ENCODE measurements around the gene SUSD6. TPM values are rescaled to one million over a fixed set of nuclear protein-coding genes. Genes with fewer than 3 reads are reported as not detected.

Gene SUSD6
- total and polyA plus RNA-seq, 2 experiments from 2014 or later: 15.7 to 28.4 TPM

DNA sequence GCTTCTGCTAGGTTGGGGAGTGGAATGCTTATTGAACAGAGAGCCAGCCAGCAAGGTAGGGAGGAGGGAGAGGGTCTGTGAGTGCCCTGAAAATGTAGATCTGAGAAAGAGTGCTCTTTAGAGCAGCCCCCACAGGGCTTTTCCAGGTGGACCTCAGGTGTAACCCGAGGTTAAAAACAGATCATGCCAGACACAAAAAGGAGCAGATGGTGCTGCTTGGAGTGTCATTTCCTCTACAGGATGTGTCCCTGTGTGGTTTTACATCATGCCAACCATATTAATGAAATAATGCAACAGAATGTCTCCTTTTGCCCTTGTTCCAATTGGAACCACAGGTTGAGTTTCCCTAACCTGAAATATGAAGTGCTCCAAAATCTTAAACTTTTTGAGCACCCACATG lies 6.4 kb downstream of the SUSD6 start:
- Histone ChIP-seq H3K4me2 (no peak overlapping the region), H3K9me3 (ENCODE audit: low read depth) (no peaks in the 10 kb centered on the region), H4K20me1 (ENCODE audit: insufficient read depth, poor library complexity, severe bottlenecking) (peaks cover 79% of the 10 kb centered on the region), H3K27ac (no peak overlapping the region), H3K79me2 (peaks cover 100% of the 10 kb centered on the region), H3K4me3 (no peak overlapping the region), H3K27me3 (no peaks in the 10 kb centered on the region), H2AFZ (no peak overlapping the region), H3K36me3 (replicated peaks; ENCODE audit: insufficient read depth, low read depth) (no peaks in the 10 kb centered on the region), H3K9me2 (replicated peaks; ENCODE audit: insufficient read depth) (no peaks in the 10 kb centered on the region), H3K4me1 (ENCODE audit: insufficient read depth) (peaks cover 41% of the 10 kb centered on the region)
- TF ChIP-seq CTCF (IDR thresholded peaks at IDR 0.05; ENCODE audit: poor library complexity) (no peak), EZH2phosphoT487 (IDR thresholded peaks at IDR 0.05; ENCODE audit: low read depth, severe bottlenecking, unreplicated experiment) (no peak), EZH2 (IDR thresholded peaks at IDR 0.05; ENCODE audit: borderline replicate concordance) (no peak)
- DNase-seq (ENCODE audit: low spot score): no peak
- WGBS (ENCODE audit: low lambda C conversion rate, missing lambda C conversion rate): 100% methylated on average over 1 of the region's 1 CpG

DNA sequence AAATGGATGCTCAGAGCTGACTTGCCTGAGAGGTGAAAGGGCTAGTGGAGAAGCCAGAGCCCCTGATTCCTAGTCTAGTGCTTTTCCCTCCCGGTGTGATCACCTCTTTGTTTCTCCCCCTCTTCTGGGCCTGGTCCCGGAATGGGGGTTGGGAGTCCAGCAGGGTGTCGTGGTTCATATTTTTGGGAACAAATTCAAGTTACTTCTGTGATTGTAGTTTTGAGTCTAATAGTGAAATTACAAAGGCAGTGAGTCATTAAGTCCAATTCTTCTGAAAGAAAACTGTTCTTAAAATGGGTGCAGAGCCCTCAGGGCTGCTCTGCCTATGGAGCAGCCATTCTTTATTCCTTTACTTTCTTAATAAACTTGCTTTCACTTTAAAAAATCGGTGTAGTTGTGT lies 7.6 kb downstream of the SUSD6 start:
- no peak for TF ChIP-seq EZH2 (IDR thresholded peaks at IDR 0.05; ENCODE audit: borderline replicate concordance)
- TF ChIP-seq CTCF (IDR thresholded peaks at IDR 0.05; ENCODE audit: poor library complexity): no peak
- no peak overlapping the region for H3K4me2 ChIP-seq
- H3K36me3 ChIP-seq (replicated peaks; ENCODE audit: insufficient read depth, low read depth): no peaks in the 10 kb centered on the region
- H3K9me3 ChIP-seq (ENCODE audit: low read depth): no peaks in the 10 kb centered on the region
- H3K4me3 ChIP-seq: no peak overlapping the region
- peaks cover 100% of the 10 kb centered on the region for H3K79me2 ChIP-seq
- H3K27me3 ChIP-seq: no peaks in the 10 kb centered on the region
- H4K20me1 ChIP-seq (ENCODE audit: insufficient read depth, poor library complexity, severe bottlenecking): peaks cover 79% of the 10 kb centered on the region
- H3K4me1 ChIP-seq (ENCODE audit: insufficient read depth): peaks cover 33% of the 10 kb centered on the region
- WGBS (ENCODE audit: low lambda C conversion rate, missing lambda C conversion rate): 96% methylated on average over 4 of the region's 4 CpGs
- no peak for DNase-seq (ENCODE audit: low spot score)
- no peak overlapping the region for H2AFZ ChIP-seq
- no peaks in the 10 kb centered on the region for H3K9me2 ChIP-seq (replicated peaks; ENCODE audit: insufficient read depth)
- no peak overlapping the region for H3K27ac ChIP-seq

DNA sequence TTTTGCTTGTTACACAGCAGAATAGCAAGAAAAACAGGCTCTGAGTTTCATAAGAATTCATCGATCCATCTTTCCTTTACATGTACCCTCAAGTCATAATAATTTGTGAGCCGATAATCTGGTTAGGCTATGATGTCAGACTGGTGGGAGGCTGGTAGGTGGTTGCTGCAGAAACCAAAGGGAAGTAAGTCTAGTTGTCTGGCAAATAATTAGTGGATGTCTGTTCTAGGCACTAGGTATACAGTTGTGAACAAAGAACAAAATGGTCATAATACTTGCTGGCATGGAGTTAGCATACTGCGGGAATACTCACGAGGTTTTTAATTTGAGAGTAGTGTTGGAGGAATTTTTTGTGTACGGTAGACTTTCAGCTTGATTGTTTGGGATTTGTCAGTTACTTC lies 8.8 kb downstream of the SUSD6 start:
- 83% methylated on average over 5 of the region's 5 CpGs for WGBS (ENCODE audit: low lambda C conversion rate, missing lambda C conversion rate)
- Histone ChIP-seq H3K4me1 (ENCODE audit: insufficient read depth) (peaks cover 24% of the 10 kb centered on the region), H2AFZ (no peak overlapping the region), H3K79me2 (peaks cover 100% of the 10 kb centered on the region), H3K9me3 (ENCODE audit: low read depth) (no peaks in the 10 kb centered on the region), H3K4me3 (no peak overlapping the region), H3K27me3 (no peaks in the 10 kb centered on the region), H4K20me1 (ENCODE audit: insufficient read depth, poor library complexity, severe bottlenecking) (peaks cover 72% of the 10 kb centered on the region), H3K27ac (no peak overlapping the region), H3K9me2 (replicated peaks; ENCODE audit: insufficient read depth) (no peaks in the 10 kb centered on the region), H3K36me3 (replicated peaks; ENCODE audit: insufficient read depth, low read depth) (no peaks in the 10 kb centered on the region), H3K4me2 (no peak overlapping the region)
- DNase-seq (ENCODE audit: low spot score): no peak
- TF ChIP-seq EZH2phosphoT487 (IDR thresholded peaks at IDR 0.05; ENCODE audit: low read depth, severe bottlenecking, unreplicated experiment): no peak
- TF ChIP-seq EZH2 (IDR thresholded peaks at IDR 0.05; ENCODE audit: borderline replicate concordance): no peak
- TF ChIP-seq CTCF (IDR thresholded peaks at IDR 0.05; ENCODE audit: poor library complexity): no peak

GRCh38 chr14:69620981-69621380 lies 9.6 kb downstream of the SUSD6 start:
- Histone ChIP-seq H3K4me3 (no peak overlapping the region), H4K20me1 (ENCODE audit: insufficient read depth, poor library complexity, severe bottlenecking) (peaks cover 70% of the 10 kb centered on the region), H2AFZ (no peak overlapping the region), H3K27ac (no peak overlapping the region), H3K27me3 (no peaks in the 10 kb centered on the region), H3K4me2 (no peak overlapping the region), H3K36me3 (replicated peaks; ENCODE audit: insufficient read depth, low read depth) (no peaks in the 10 kb centered on the region), H3K9me3 (ENCODE audit: low read depth) (no peaks in the 10 kb centered on the region), H3K9me2 (replicated peaks; ENCODE audit: insufficient read depth) (no peaks in the 10 kb centered on the region), H3K4me1 (ENCODE audit: insufficient read depth) (peaks cover 16% of the 10 kb centered on the region), H3K79me2 (peaks cover 100% of the 10 kb centered on the region)
- 95% methylated on average over 2 of the region's 2 CpGs for WGBS (ENCODE audit: low lambda C conversion rate, missing lambda C conversion rate)
- no peak for DNase-seq (ENCODE audit: low spot score)
- TF ChIP-seq EZH2 (IDR thresholded peaks at IDR 0.05; ENCODE audit: borderline replicate concordance) (no peak), EZH2phosphoT487 (IDR thresholded peaks at IDR 0.05; ENCODE audit: low read depth, severe bottlenecking, unreplicated experiment) (no peak), CTCF (IDR thresholded peaks at IDR 0.05; ENCODE audit: poor library complexity) (no peak)
